PC-9 (cell line): Measurements from ENCODE around the gene PTH1R. TPM values are rescaled to one million over a fixed set of nuclear protein-coding genes. Genes with fewer than 3 reads are reported as not detected.
A peak's percentile ranks its signal among the peaks of the same experiment; 100 is the strongest.

Experiments
- BruUV-seq: library from RNA; stranded (reverse); fragments of 400-500 nt; replicated peaks from 2 replicates; lab custom pipeline; 2021; lab: Mats Ljungman, UMichigan
- CTCF ChIA-PET: fragments of 300-600 bp; sonication (Branson Sonifier 250); formaldehyde crosslinking; loops from one replicate; lab custom pipeline; 2022; ENCODE audit warnings: antibody characterized with exemption; lab: Charles Lee
- POLR2A ChIA-PET: fragments of 300-600 bp; sonication (Branson Sonifier 250); formaldehyde crosslinking; loops from one replicate; lab custom pipeline; 2022; ENCODE audit warnings: antibody characterized with exemption; ENCODE audit not compliant: unreplicated experiment; lab: Charles Lee
- DNase-seq, 2 experiments: peaks; one replicate each; pipeline versions ENCODE4 v3.0.0 to v3.0.0-alpha.2; 2015 to 2022; ENCODE audit warnings: mixed read lengths in 1 of 2
- H2AFZ ChIP-seq: fragments of 200-600 bp; sonication (generic); 2 replicates; pipeline ENCODE4 v1.8.1; 2017; ENCODE audit warnings: antibody characterized with exemption
- H3F3A ChIP-seq: fragments of 200-600 bp; sonication (generic); 2 replicates; pipeline ENCODE4 v1.8.1; 2017; ENCODE audit warnings: antibody characterized with exemption, mild to moderate bottlenecking, low read depth; ENCODE audit not compliant: insufficient read depth
- H3K27ac ChIP-seq: fragments of 200-600 bp; sonication (generic); 2 replicates; pipeline ENCODE4 v1.6.1; 2016; ENCODE audit warnings: mixed run types
- H3K27me3 ChIP-seq: fragments of 200-600 bp; sonication (generic); 2 replicates; pipeline ENCODE4 v1.6.1; 2016; ENCODE audit warnings: low read depth, mixed run types; ENCODE audit not compliant: insufficient read depth
- H3K36me3 ChIP-seq: fragments of 200-600 bp; sonication (generic); 2 replicates; pipeline ENCODE4 v1.6.1; 2016; ENCODE audit warnings: low read depth, mixed run types
- H3K4me1 ChIP-seq: fragments of 200-600 bp; sonication (generic); replicated peaks from 2 replicates; pipeline ENCODE4 v1.6.1; 2016; ENCODE audit warnings: mixed run types; ENCODE audit not compliant: insufficient read depth
- H3K4me2 ChIP-seq: fragments of 200-600 bp; sonication (generic); 2 replicates; pipeline ENCODE4 v1.6.1; 2017; ENCODE audit warnings: mixed run types
- H3K4me3 ChIP-seq: fragments of 200-600 bp; sonication (generic); 2 replicates; pipeline ENCODE4 v1.6.1; 2016; ENCODE audit warnings: mixed run types
- H3K79me2 ChIP-seq: fragments of 200-600 bp; sonication (generic); 2 replicates; pipeline ENCODE4 v1.6.1; 2017; ENCODE audit warnings: low read depth, mixed run types
- H3K9me2 ChIP-seq: fragments of 200-600 bp; sonication (generic); 2 replicates; pipeline ENCODE4 v1.8.1; 2017; ENCODE audit warnings: mild to moderate bottlenecking; ENCODE audit not compliant: insufficient read depth
- H3K9me3 ChIP-seq: fragments of 200-600 bp; sonication (generic); 2 replicates; pipeline ENCODE4 v1.8.1; 2016; ENCODE audit warnings: low read depth; ENCODE audit not compliant: insufficient read depth
- H4K20me1 ChIP-seq: fragments of 200-600 bp; sonication (generic); 2 replicates; pipeline ENCODE4 v1.8.1; 2017; ENCODE audit not compliant: insufficient read depth
- EZH2 ChIP-seq: fragments of 200-600 bp; sonication (generic); IDR thresholded peaks from 2 replicates; pipeline ENCODE4 v1.8.0; 2017; ENCODE audit warnings: antibody characterized with exemption, low read depth
- intact Hi-C: fragments of 100-400 bp; cut with micrococcal nuclease; formaldehyde crosslinking; loops from one replicate; pipeline ENCODE4 v1.10.0; 2022; ENCODE audit not compliant: unreplicated experiment
- total RNA-seq: library from RNA; stranded (reverse); gene quantifications from 2 replicates; pipeline ENCODE4 v1.2.3, GENCODE V29; 2021
- TF ChIP-seq, protein P1 (sequence below): fragments of 200-600 bp; sonication (generic); conservative IDR thresholded peaks from 2 replicates; pipeline ENCODE4 v1.6.1; 2017; ENCODE audit warnings: mixed run types, antibody characterized with exemption, mild to moderate bottlenecking, moderate library complexity

The PTH1R gene
- total RNA-seq, 1 experiment from 2014 or later: not detected

DNA sequence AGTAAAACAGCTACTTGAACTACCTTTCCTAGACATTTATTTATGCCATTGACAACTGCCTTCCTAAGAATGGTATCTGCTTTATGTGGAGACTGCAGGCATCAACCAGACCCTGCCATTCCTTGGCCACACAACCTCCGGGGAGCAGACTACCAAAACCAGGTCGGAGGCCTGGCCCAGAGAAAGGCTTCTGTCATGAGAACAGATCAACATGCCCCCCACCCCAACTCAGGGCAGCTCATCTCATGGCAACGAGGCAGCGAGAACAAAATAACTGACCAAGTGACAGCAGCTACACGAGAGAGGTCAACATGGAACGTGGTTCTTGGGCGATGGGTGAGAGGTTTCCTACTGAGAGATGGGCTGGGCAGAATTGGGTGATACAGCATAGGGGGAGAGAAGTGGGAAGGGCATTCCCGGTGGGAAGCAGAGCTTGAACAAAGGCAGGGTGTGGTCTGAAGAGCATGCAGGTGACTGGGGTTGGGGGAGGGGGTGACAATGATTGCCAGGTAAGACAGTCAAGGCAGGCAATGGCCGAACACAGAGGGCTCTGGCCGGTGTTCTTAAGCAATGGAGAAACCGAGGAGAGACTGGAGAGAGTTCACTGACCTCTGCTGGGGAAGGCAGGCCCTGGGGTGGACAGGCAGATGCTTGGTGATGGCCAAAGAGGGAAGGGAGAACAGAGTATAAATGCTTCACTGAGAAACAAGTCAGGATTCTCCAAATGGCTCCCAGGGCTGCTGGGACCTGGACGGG is 65.1 kb downstream of the PTH1R start:
- H3K79me2 ChIP-seq: peaks cover 74% of the 10 kb centered on the region
- TF ChIP-seq EZH2: no peak
- TF ChIP-seq, protein P1, sequence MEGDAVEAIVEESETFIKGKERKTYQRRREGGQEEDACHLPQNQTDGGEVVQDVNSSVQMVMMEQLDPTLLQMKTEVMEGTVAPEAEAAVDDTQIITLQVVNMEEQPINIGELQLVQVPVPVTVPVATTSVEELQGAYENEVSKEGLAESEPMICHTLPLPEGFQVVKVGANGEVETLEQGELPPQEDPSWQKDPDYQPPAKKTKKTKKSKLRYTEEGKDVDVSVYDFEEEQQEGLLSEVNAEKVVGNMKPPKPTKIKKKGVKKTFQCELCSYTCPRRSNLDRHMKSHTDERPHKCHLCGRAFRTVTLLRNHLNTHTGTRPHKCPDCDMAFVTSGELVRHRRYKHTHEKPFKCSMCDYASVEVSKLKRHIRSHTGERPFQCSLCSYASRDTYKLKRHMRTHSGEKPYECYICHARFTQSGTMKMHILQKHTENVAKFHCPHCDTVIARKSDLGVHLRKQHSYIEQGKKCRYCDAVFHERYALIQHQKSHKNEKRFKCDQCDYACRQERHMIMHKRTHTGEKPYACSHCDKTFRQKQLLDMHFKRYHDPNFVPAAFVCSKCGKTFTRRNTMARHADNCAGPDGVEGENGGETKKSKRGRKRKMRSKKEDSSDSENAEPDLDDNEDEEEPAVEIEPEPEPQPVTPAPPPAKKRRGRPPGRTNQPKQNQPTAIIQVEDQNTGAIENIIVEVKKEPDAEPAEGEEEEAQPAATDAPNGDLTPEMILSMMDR: no peak
- peaks cover 16% of the 10 kb centered on the region for H4K20me1 ChIP-seq
- no peak overlapping the region for H2AFZ ChIP-seq
- H3K27me3 ChIP-seq: no peaks in the 10 kb centered on the region
- H3K27ac ChIP-seq: no peak overlapping the region
- BruUV-seq: no TSS peak
- H3K4me2 ChIP-seq: no peak overlapping the region; the same call in 1 of the 2 replicates
- peaks cover 20% of the 10 kb centered on the region for H3F3A ChIP-seq
- no peaks in the 10 kb centered on the region for H3K36me3 ChIP-seq
- DNase-seq: no peak
- peaks cover 51% of the 10 kb centered on the region for H3K4me1 ChIP-seq
- CTCF ChIA-PET: interaction anchor here (0.7 kb wide), 1 partner anchor 20 kb away, joined by 6 read pairs; no protein-coding TSS in a partner anchor
- intact Hi-C loops: loop anchor here (1.0 to 10.0 kb wide), 2 partner anchors 7 to 572 kb away; partner anchors contain the start of gene ELP6
- no peaks in the 10 kb centered on the region for H3K9me2 ChIP-seq
- no peaks in the 10 kb centered on the region for H3K9me3 ChIP-seq
- POLR2A ChIA-PET: interaction anchor here (0.6 kb wide), 1 partner anchor 438 kb away, joined by 5 read pairs; the partner anchor contains the start of gene PTPN23
- H3K4me3 ChIP-seq: no peak overlapping the region

GRCh38 chr3:46943237-46944187 is 66.0 kb downstream of the PTH1R start:
- Histone ChIP-seq H3K4me2 (peak overlapping the region; percentile 47), H3K4me1 (peaks cover 60% of the 10 kb centered on the region), H3K79me2 (peaks cover 76% of the 10 kb centered on the region), H3K9me2 (no peaks in the 10 kb centered on the region), H3F3A (peaks cover 29% of the 10 kb centered on the region), H4K20me1 (peaks cover 19% of the 10 kb centered on the region), H2AFZ (no peak overlapping the region), H3K9me3 (no peaks in the 10 kb centered on the region), H3K4me3 (no peak overlapping the region), H3K27me3 (no peaks in the 10 kb centered on the region), H3K27ac (peak overlapping the region; percentile 44; the same call in 1 of the 2 replicates), H3K36me3 (no peaks in the 10 kb centered on the region)
- intact Hi-C loops: loop anchor here (1.0 to 10.0 kb wide), 2 partner anchors 8 to 571 kb away; partner anchors contain the start of gene ELP6
- DNase-seq: peak in 1 of 2 experiments; percentile 70
- no TSS peak for BruUV-seq
- ChIA-PET POLR2A (interaction anchor here (0.7 kb wide), 1 partner anchor 33 kb away, joined by 4 read pairs; no protein-coding TSS in a partner anchor), CTCF (interaction anchor here (0.7 kb wide), 1 partner anchor 10 kb away, joined by 3 read pairs; no protein-coding TSS in a partner anchor)
- TF ChIP-seq, protein P1: no peak
- no peak for TF ChIP-seq EZH2

DNA sequence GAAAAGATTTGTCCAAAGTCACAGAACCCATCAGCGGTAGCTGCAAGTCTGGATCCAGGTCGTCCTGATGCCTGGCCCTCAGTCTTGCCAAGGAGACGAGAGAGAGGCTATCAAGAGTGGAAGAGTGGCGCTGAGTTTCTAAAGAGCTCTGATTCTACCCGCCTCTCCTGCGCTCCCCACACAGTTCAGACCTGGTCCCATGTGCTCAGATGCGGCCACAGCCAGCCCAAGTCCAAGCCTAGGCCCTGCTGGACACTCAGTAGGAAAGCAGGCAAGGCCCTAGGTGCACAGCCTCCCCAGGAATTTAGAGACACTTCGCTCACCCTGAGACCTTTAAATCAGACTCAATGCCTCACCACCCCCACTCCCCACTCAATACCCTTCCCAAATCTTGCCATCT is 66.7 kb downstream of the PTH1R start:
- BruUV-seq: no TSS peak
- Histone ChIP-seq H3K4me2 (peak overlapping the region; percentile 47), H3K79me2 (peaks cover 74% of the 10 kb centered on the region), H2AFZ (no peak overlapping the region), H3K9me2 (no peaks in the 10 kb centered on the region), H3K4me1 (peaks cover 67% of the 10 kb centered on the region), H3K4me3 (no peak overlapping the region), H3F3A (peaks cover 36% of the 10 kb centered on the region), H4K20me1 (peaks cover 25% of the 10 kb centered on the region), H3K9me3 (no peaks in the 10 kb centered on the region), H3K27ac (peak overlapping the region; percentile 44; the same call in 1 of the 2 replicates), H3K27me3 (no peaks in the 10 kb centered on the region), H3K36me3 (no peaks in the 10 kb centered on the region)
- POLR2A ChIA-PET: interaction anchor here (0.7 kb wide), 1 partner anchor 32 kb away, joined by 4 read pairs; no protein-coding TSS in a partner anchor
- CTCF ChIA-PET: interaction anchor here (0.7 kb wide), 1 partner anchor 11 kb away, joined by 3 read pairs; no protein-coding TSS in a partner anchor
- TF ChIP-seq, protein P1: no peak
- no peak for TF ChIP-seq EZH2
- DNase-seq: no peak
- intact Hi-C loops: loop anchor here (10.0 kb wide), 1 partner anchor 571 kb away; the partner anchor contains the start of gene ELP6
